Activated CD8-positive, alpha-beta memory T cell treated with anti-CD3 and anti-CD28 coated beads, Interleukin-2, amount 10 ng/mL, durations not matched to agents 7 days and 5 days (primary cell): ENCODE data around the gene RSPH6A. TPM values are rescaled to one million over a fixed set of nuclear protein-coding genes. Genes with fewer than 3 reads are reported as not detected.

ENCODE experiments used
- ATAC-seq: fragments of 150-1000 bp; cut with Tn5 transposase; one replicate; pipeline ENCODE4 v1.10.0; 2021; ENCODE audit warnings: moderate library complexity
- CTCF ChIA-PET: fragments of 350-600 bp; sonication (Branson Sonifier 250); formaldehyde crosslinking; loops from one replicate; lab custom pipeline; 2021; ENCODE audit warnings: antibody characterized with exemption; lab: Charles Lee
- DNase-seq: peaks from one replicate; pipeline ENCODE4 v3.0.0-alpha.2; 2020
- H3K27ac Mint-ChIP-seq: one replicate; pipeline ENCODE4 v1.8.0; 2021; ENCODE audit warnings: mild to moderate bottlenecking, mixed read lengths
- H3K27me3 Mint-ChIP-seq: one replicate; pipeline ENCODE4 v1.8.0; 2021; ENCODE audit warnings: mixed read lengths
- H3K36me3 Mint-ChIP-seq: one replicate; pipeline ENCODE4 v1.8.0; 2021; ENCODE audit warnings: mild to moderate bottlenecking, mixed read lengths
- H3K4me1 Mint-ChIP-seq: one replicate; pipeline ENCODE4 v1.8.0; 2021; ENCODE audit warnings: mixed read lengths
- H3K4me3 Mint-ChIP-seq: one replicate; pipeline ENCODE4 v1.8.0; 2021; ENCODE audit warnings: mild to moderate bottlenecking, moderate library complexity, mixed read lengths
- H3K9me3 Mint-ChIP-seq: one replicate; pipeline ENCODE4 v1.8.0; 2022; ENCODE audit warnings: low read depth, mixed read lengths
- total RNA-seq, 2 experiments: library from RNA; stranded (reverse); gene quantifications; one replicate each; pipeline ENCODE4 v1.2.3, GENCODE V29; 2021

The RSPH6A gene
- total RNA-seq, 2 experiments from 2014 or later: 0.19 to 0.23 TPM

- H3K27me3 Mint-ChIP-seq: peaks cover 12% of the 10 kb centered on the region
- peak overlapping the region; percentile 78 for H3K4me3 Mint-ChIP-seq
- DNase-seq (peak; percentile 92), ATAC-seq (peak; percentile 73)
- H3K27ac Mint-ChIP-seq: peak overlapping the region; percentile 84
- H3K4me1 Mint-ChIP-seq: peaks cover 13% of the 10 kb centered on the region
- no peaks in the 10 kb centered on the region for H3K36me3 Mint-ChIP-seq
- CTCF ChIA-PET: interaction anchor here (0.9 to 7.9 kb wide), 31 partner anchors 10 to 577 kb away, joined by 3 to 338 read pairs (median 6); partner anchors contain the start of genes DMPK, DMWD, FBXO46 and IRF2BP1
- no peaks in the 10 kb centered on the region for H3K9me3 Mint-ChIP-seq
Measured at GRCh38 chr19:45770192-45771101, 44.7 kb downstream of the RSPH6A start.

- no peaks in the 10 kb centered on the region for H3K9me3 Mint-ChIP-seq
- peaks cover 13% of the 10 kb centered on the region for H3K27me3 Mint-ChIP-seq
- ATAC-seq (peak; percentile 34), DNase-seq (peak; percentile 78)
- no peaks in the 10 kb centered on the region for H3K36me3 Mint-ChIP-seq
- H3K27ac Mint-ChIP-seq: peak overlapping the region; percentile 84
- peak overlapping the region; percentile 78 for H3K4me3 Mint-ChIP-seq
- H3K4me1 Mint-ChIP-seq: peaks cover 13% of the 10 kb centered on the region
- CTCF ChIA-PET: interaction anchor here (0.7 to 7.9 kb wide), 41 partner anchors 9 to 577 kb away, joined by 3 to 338 read pairs (median 6); partner anchors contain the start of genes DMPK, DMWD, FBXO46 and IRF2BP1
Measured at GRCh38 chr19:45769821-45770191, 45.3 kb downstream of the RSPH6A start.

- CTCF ChIA-PET: interaction anchor here (0.6 to 7.9 kb wide), 43 partner anchors 9 to 902 kb away, joined by 3 to 338 read pairs (median 5); partner anchors contain the start of genes DMPK, DMWD, FBXO46 and FOXA3
- H3K27me3 Mint-ChIP-seq: peaks cover 16% of the 10 kb centered on the region
- DNase-seq: peak; percentile 97
- peak within 1 kb of the TSS; percentile 78 for H3K4me3 Mint-ChIP-seq
- H3K9me3 Mint-ChIP-seq: no peaks in the 10 kb centered on the region
- H3K4me1 Mint-ChIP-seq: peaks cover 13% of the 10 kb centered on the region
- H3K36me3 Mint-ChIP-seq: no peaks in the 10 kb centered on the region
- ATAC-seq: peak; percentile 75
- peak within 1 kb of the TSS; percentile 84 for H3K27ac Mint-ChIP-seq
Measured at GRCh38 chr19:45768984-45769782, 45.9 kb downstream of the RSPH6A start, which contains the start of gene SIX5. TSS of gene SIX5 (minus strand) at chr19:45769252. CDS start at chr19:45768844, 408 bp downstream.

- Mint-ChIP-seq H3K4me3 (peak overlapping the region; percentile 78), H3K9me3 (no peaks in the 10 kb centered on the region), H3K36me3 (no peaks in the 10 kb centered on the region), H3K27me3 (peaks cover 18% of the 10 kb centered on the region), H3K4me1 (peaks cover 13% of the 10 kb centered on the region), H3K27ac (peak overlapping the region; percentile 57)
- ATAC-seq (no peak), DNase-seq (peak; percentile 55)
- CTCF ChIA-PET: interaction anchor here (0.7 to 7.9 kb wide), 20 partner anchors 13 to 511 kb away, joined by 3 to 338 read pairs (median 6); partner anchors contain the start of genes DMPK, DMWD, IRF2BP1 and QPCTL
Measured at GRCh38 chr19:45768655-45768983, 46.5 kb downstream of the RSPH6A start.

GRCh38 chr19:45767881-45768654 lies 47.0 kb downstream of the RSPH6A start:
- H3K27me3 Mint-ChIP-seq: peaks cover 19% of the 10 kb centered on the region
- CTCF ChIA-PET: interaction anchor here (0.6 to 7.9 kb wide), 17 partner anchors 14 to 512 kb away, joined by 3 to 338 read pairs (median 8); partner anchors contain the start of genes DMPK, DMWD, IRF2BP1 and QPCTL
- H3K4me3 Mint-ChIP-seq: peak overlapping the region; percentile 62
- H3K9me3 Mint-ChIP-seq: no peaks in the 10 kb centered on the region
- H3K27ac Mint-ChIP-seq: no peak overlapping the region
- no peak for ATAC-seq
- H3K4me1 Mint-ChIP-seq: peaks cover 13% of the 10 kb centered on the region
- no peaks in the 10 kb centered on the region for H3K36me3 Mint-ChIP-seq
- DNase-seq: no peak

GRCh38 chr19:45767410-45767880 lies 47.7 kb downstream of the RSPH6A start:
- Mint-ChIP-seq H3K36me3 (no peaks in the 10 kb centered on the region), H3K4me3 (peak overlapping the region; percentile 15), H3K27me3 (peaks cover 19% of the 10 kb centered on the region), H3K9me3 (no peaks in the 10 kb centered on the region), H3K27ac (no peak overlapping the region), H3K4me1 (peaks cover 13% of the 10 kb centered on the region)
- CTCF ChIA-PET: interaction anchor here (1.0 to 7.9 kb wide), 7 partner anchors 14 to 119 kb away, joined by 4 to 338 read pairs (median 28); partner anchors contain the start of genes DMPK, DMWD, IRF2BP1 and RSPH6A
- no peak for DNase-seq
- ATAC-seq: no peak

GRCh38 chr19:45766869-45767346 lies 48.2 kb downstream of the RSPH6A start:
- no peak overlapping the region for H3K4me3 Mint-ChIP-seq

GRCh38 chr19:45766296-45766868 lies 48.7 kb downstream of the RSPH6A start:
- CTCF ChIA-PET: interaction anchor here (1.0 to 4.7 kb wide), 3 partner anchors 33 to 116 kb away, joined by 4 to 28 read pairs (median 10); no protein-coding TSS in a partner anchor
- Mint-ChIP-seq H3K36me3 (no peaks in the 10 kb centered on the region), H3K27me3 (peaks cover 21% of the 10 kb centered on the region), H3K4me1 (peaks cover 13% of the 10 kb centered on the region), H3K9me3 (no peaks in the 10 kb centered on the region), H3K27ac (no peak overlapping the region), H3K4me3 (no peak overlapping the region)
- ATAC-seq (no peak), DNase-seq (no peak)

More at GRCh38 chr19:45766869-45767346, 48.2 kb downstream of the RSPH6A start:
- H3K9me3 Mint-ChIP-seq: no peaks in the 10 kb centered on the region
- H3K27me3 Mint-ChIP-seq: peaks cover 21% of the 10 kb centered on the region
- DNase-seq: no peak
- CTCF ChIA-PET: interaction anchor here (1.0 to 5.5 kb wide), 5 partner anchors 15 to 115 kb away, joined by 4 to 94 read pairs (median 28); partner anchors contain the start of genes DMPK and RSPH6A
- no peak for ATAC-seq
- no peaks in the 10 kb centered on the region for H3K36me3 Mint-ChIP-seq
- no peak overlapping the region for H3K27ac Mint-ChIP-seq
- H3K4me1 Mint-ChIP-seq: peaks cover 13% of the 10 kb centered on the region

GRCh38 chr19:45765702-45766295 lies 49.3 kb downstream of the RSPH6A start:
- no peak for DNase-seq
- Mint-ChIP-seq H3K36me3 (no peaks in the 10 kb centered on the region), H3K27me3 (peaks cover 21% of the 10 kb centered on the region), H3K4me1 (peaks cover 10% of the 10 kb centered on the region), H3K9me3 (no peaks in the 10 kb centered on the region), H3K4me3 (no peak overlapping the region), H3K27ac (no peak overlapping the region)
- no peak for ATAC-seq
- CTCF ChIA-PET: interaction anchor here (2.0 to 4.7 kb wide), 2 partner anchors 51 to 116 kb away, joined by 10 to 28 read pairs; no protein-coding TSS in a partner anchor

- Mint-ChIP-seq H3K9me3 (no peaks in the 10 kb centered on the region), H3K27ac (no peak overlapping the region), H3K27me3 (peaks cover 21% of the 10 kb centered on the region), H3K4me1 (peaks cover 6% of the 10 kb centered on the region), H3K36me3 (no peaks in the 10 kb centered on the region), H3K4me3 (no peak overlapping the region)
- ATAC-seq: no peak
- CTCF ChIA-PET: interaction anchor here (0.6 to 0.8 kb wide), 2 partner anchors 31 to 115 kb away, joined by 3 to 4 read pairs; no protein-coding TSS in a partner anchor
- no peak for DNase-seq
Measured at GRCh38 chr19:45764945-45765701, 50.0 kb downstream of the RSPH6A start.

GRCh38 chr19:45764475-45764874 lies 50.6 kb downstream of the RSPH6A start:
- CTCF ChIA-PET: interaction anchor here (0.8 kb wide), 1 partner anchor 30 kb away, joined by 3 read pairs; no protein-coding TSS in a partner anchor
- Mint-ChIP-seq H3K9me3 (no peaks in the 10 kb centered on the region), H3K4me3 (no peak overlapping the region), H3K36me3 (no peaks in the 10 kb centered on the region), H3K27ac (no peak overlapping the region), H3K27me3 (peaks cover 21% of the 10 kb centered on the region), H3K4me1 (peaks cover under 1% of the 10 kb centered on the region)
- no peak for ATAC-seq
- DNase-seq: no peak
